ENCODE measurements around the gene PPP1R12C.

- TF ChIP-seq EZH2 (IDR thresholded peaks at IDR 0.05; ENCODE audit: borderline replicate concordance) (no peak), CTCF (IDR thresholded peaks at IDR 0.05; ENCODE audit: poor library complexity) (no peak), EZH2phosphoT487 (IDR thresholded peaks at IDR 0.05; ENCODE audit: low read depth, severe bottlenecking, unreplicated experiment) (no peak)
Measured at GRCh38 chr19:55134736-55135135, 17.3 kb upstream of the PPP1R12C start.

Data from hepatocyte (in vitro differentiated cells).